Ascending aorta (tissue), 2 donors: ENCODE measurements around the gene TSPAN10. TPM values are rescaled to one million over a fixed set of nuclear protein-coding genes. Genes with fewer than 3 reads are reported as not detected.

ENCODE experiments used
- DNase-seq, 2 donors: peaks; one replicate each; pipeline ENCODE4 v3.0.0-alpha.2; 2019; ENCODE audit warnings: low spot score in 2 of 2
- H3K27ac ChIP-seq, 2 donors: fragments of 200-600 bp; sonication (generic); one replicate each; pipeline ENCODE4 v1.5.1; 2016 to 2017; ENCODE audit warnings: mild to moderate bottlenecking in 1 of 2
- H3K27me3 ChIP-seq: fragments of 200-600 bp; sonication (generic); one replicate; pipeline ENCODE4 v1.5.1; 2017
- H3K36me3 ChIP-seq, 2 donors: fragments of 200-600 bp; sonication (generic); one replicate each; pipeline ENCODE4 v1.5.1; 2016
- H3K4me1 ChIP-seq, 2 donors: fragments of 200-600 bp; sonication (generic); one replicate each; pipeline ENCODE4 v1.5.1; 2016 to 2017; ENCODE audit warnings: mild to moderate bottlenecking in 1 of 2
- H3K4me3 ChIP-seq, 2 donors: fragments of 200-600 bp; sonication (generic); one replicate each; pipeline ENCODE4 v1.5.1; 2016 to 2017; ENCODE audit warnings: mild to moderate bottlenecking in 1 of 2
- H3K9me3 ChIP-seq, 2 donors: fragments of 200-600 bp; sonication (generic); one replicate each; pipeline ENCODE4 v1.5.1; 2016
- intact Hi-C: fragments of 100-400 bp; cut with DNase I; formaldehyde crosslinking; loops from one replicate; pipeline ENCODE4 v1.15.1; 2023
- total RNA-seq: library from RNA; depleted of rRNA; stranded (reverse); fragments of >200 nt; gene quantifications from one replicate; pipeline ENCODE4 v1.1.0, GENCODE V29; 2016
- TF ChIP-seq, protein P1 (sequence below), 3 experiments: fragments of 200-600 bp in 2 of 3; fragments of 450-650 bp in 1 of 3; sonication (generic) in 2 of 3; IDR thresholded peaks; one replicate each; pipeline ENCODE4 v1.5.1; 2016 to 2019; ENCODE audit warnings: antibody characterized with exemption in 3 of 3, mild to moderate bottlenecking in 1 of 3, moderate library complexity in 1 of 3

The TSPAN10 gene
- total RNA-seq, 1 donor from 2014 or later, result not detected

DNA sequence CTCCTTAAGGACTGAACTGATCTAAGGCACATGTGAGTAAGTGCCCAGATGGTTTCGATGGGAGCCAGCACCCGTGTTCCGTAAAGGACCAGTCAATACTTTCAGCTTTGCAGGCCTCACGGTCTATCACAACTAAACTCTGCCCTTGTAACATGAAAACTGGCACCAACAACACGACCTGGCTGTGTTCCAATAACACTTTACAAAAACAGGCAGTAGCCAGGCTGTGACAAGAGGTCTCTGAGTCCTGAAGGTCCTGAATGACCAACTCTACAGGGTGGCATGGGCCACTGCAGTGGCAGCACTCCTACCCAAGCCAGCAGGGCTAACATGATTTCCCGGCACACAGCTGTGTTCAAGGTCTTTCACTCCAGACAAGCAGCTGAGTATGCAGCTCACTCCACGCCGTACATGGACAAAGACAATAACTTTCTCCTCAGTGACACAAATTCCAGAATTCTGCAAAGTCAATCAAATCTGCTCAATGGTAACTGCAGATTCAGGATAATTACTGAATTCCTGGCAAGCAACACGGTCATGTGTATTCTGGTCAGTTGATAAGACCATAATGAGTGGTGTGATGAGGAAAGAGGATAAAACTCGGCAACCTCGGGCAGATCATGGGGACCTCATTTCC, 15.4 kb upstream of the TSPAN10 start:
- Histone ChIP-seq H3K36me3 (peaks cover 66 to 77% of the 10 kb centered on the region in 2 donors), H3K27me3 (no peaks in the 10 kb centered on the region), H3K9me3 (no peaks in the 10 kb centered on the region), H3K27ac (no peak overlapping the region), H3K4me1 (no peaks in the 10 kb centered on the region), H3K4me3 (no peak overlapping the region)
- intact Hi-C loops, result no loop called here
- no peak for DNase-seq
- TF ChIP-seq, protein P1, sequence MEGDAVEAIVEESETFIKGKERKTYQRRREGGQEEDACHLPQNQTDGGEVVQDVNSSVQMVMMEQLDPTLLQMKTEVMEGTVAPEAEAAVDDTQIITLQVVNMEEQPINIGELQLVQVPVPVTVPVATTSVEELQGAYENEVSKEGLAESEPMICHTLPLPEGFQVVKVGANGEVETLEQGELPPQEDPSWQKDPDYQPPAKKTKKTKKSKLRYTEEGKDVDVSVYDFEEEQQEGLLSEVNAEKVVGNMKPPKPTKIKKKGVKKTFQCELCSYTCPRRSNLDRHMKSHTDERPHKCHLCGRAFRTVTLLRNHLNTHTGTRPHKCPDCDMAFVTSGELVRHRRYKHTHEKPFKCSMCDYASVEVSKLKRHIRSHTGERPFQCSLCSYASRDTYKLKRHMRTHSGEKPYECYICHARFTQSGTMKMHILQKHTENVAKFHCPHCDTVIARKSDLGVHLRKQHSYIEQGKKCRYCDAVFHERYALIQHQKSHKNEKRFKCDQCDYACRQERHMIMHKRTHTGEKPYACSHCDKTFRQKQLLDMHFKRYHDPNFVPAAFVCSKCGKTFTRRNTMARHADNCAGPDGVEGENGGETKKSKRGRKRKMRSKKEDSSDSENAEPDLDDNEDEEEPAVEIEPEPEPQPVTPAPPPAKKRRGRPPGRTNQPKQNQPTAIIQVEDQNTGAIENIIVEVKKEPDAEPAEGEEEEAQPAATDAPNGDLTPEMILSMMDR (IDR thresholded peaks at IDR 0.05), result no peak

DNA sequence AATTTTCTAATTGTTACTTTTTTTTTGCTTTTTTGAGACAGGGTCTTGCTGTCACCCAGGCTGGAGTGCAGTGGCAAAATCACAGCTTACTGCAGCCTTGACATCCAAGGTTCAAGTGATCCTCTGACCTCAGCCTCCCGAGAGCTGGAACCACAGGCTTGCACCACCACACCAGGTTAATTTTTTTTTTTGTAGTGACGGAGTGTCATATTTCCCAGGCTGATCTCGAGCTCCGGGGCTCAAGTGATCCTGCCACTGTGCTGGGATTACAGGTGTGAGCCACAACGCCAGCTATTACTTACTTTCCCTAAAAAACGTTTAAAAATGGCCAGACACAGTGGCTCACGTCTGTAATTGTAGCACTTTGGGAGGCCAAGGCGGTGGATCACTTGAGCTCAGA, 6.7 kb upstream of the TSPAN10 start:
- Histone ChIP-seq H3K4me3 (no peak overlapping the region), H3K27me3 (no peaks in the 10 kb centered on the region), H3K36me3 (peaks cover 42 to 45% of the 10 kb centered on the region in 2 donors), H3K4me1 (peaks cover 2 to 8% of the 10 kb centered on the region in 2 donors), H3K27ac (no peak overlapping the region), H3K9me3 (no peaks in the 10 kb centered on the region)
- no peak for DNase-seq
- intact Hi-C loops, result no loop called here
- TF ChIP-seq, protein P1 (IDR thresholded peaks at IDR 0.05), result no peak

DNA sequence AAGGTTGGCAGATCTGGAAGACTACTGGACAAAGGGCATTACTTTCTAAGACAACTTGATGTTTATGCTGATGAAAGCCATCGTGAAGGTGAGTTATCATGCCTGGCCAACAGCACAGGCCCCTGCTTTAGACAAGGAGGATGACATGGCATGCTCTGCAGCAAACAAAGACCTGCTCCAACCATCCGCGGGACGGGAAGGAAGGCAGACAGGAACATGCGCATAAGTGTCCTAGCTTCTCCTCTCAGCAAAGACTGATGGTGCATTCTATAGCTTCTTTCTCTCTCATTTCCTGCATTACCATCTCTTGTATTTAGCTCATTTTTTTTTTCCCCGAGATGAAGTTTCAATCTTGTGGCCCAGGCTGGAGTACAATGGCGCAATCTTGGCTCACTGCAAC, 5.5 kb upstream of the TSPAN10 start:
- no peak overlapping the region for H3K4me3 ChIP-seq
- peaks cover 9 to 17% of the 10 kb centered on the region in 2 donors for H3K4me1 ChIP-seq
- no peaks in the 10 kb centered on the region for H3K9me3 ChIP-seq
- no peak overlapping the region for H3K27ac ChIP-seq
- TF ChIP-seq, protein P1 (IDR thresholded peaks at IDR 0.05), result no peak
- intact Hi-C loops, result no loop called here
- no peak for DNase-seq
- no peaks in the 10 kb centered on the region for H3K27me3 ChIP-seq
- H3K36me3 ChIP-seq, result peaks cover 31 to 33% of the 10 kb centered on the region in 2 donors

DNA sequence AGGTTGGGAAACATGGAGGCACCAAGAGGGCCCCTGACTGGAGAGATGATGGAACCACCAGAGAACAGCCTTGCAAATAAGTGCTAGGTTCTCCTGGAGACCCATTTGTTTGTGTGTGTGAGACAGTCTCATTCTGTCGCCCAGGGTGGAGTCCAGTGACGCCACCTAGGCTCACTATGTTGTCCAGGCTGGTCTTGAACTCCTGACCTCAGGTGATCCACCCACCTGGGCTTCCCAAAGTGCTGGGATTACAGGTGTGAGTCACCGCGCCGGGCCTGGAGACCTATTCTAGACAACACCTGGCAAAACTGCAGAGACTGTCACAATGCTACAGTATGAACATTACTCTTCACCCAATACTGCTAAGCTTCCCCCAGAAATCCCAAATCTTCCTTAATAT, 1.6 kb upstream of the TSPAN10 start:
- peak overlapping the region; percentile 80 to 89 for H3K4me3 ChIP-seq
- H3K27me3 ChIP-seq, result no peaks in the 10 kb centered on the region
- H3K36me3 ChIP-seq, result no peaks in the 10 kb centered on the region
- H3K27ac ChIP-seq, result no peak overlapping the region
- H3K4me1 ChIP-seq, result peaks cover 9 to 17% of the 10 kb centered on the region in 2 donors
- intact Hi-C loops, result loop anchor here (5.0 kb wide), 1 partner anchor 67 kb away; the partner anchor contains the start of gene MRPL12
- H3K9me3 ChIP-seq, result no peaks in the 10 kb centered on the region
- TF ChIP-seq, protein P1 (IDR thresholded peaks at IDR 0.05), result no peak
- no peak for DNase-seq

DNA sequence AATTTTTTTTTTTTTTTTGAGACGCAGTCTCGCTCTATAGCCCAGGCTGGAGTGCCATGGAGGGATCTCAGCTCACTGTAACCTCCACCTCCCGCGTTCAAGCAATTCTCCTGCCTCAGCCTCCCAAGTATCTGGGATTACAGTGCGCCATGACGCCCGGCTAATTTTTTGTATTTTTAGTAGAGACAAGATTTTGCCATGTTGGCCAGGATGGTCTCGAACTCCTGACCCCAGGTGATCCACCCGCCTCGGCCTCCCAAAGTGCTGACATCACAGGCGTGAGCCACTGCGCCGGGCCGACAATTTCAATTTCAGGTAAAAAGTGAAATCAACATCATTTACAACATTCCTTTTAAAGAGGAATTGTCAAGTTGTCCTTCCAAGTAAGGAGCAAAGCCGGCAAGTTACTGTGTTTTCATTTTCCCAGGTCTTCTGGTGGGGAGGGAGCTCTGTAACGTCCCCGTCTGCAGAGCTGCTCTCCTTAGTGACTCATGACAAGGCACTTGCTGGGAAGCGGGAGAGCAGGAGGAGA, 957 bp upstream of the TSPAN10 start:
- peak overlapping the region; percentile 78 to 85 for H3K27ac ChIP-seq
- no peaks in the 10 kb centered on the region for H3K9me3 ChIP-seq
- TF ChIP-seq, protein P1 (IDR thresholded peaks at IDR 0.05), result no peak
- no peaks in the 10 kb centered on the region for H3K27me3 ChIP-seq
- peak overlapping the region; percentile 80 to 89 for H3K4me3 ChIP-seq
- H3K4me1 ChIP-seq, result peaks cover 9 to 17% of the 10 kb centered on the region in 2 donors
- no peak for DNase-seq
- intact Hi-C loops, result loop anchor here (5.0 kb wide), 1 partner anchor 66 kb away; the partner anchor contains the start of gene MRPL12
- H3K36me3 ChIP-seq, result no peaks in the 10 kb centered on the region
